B cell (primary cell): ENCODE results near the gene CYP2F1. TPM values are rescaled to one million over a fixed set of nuclear protein-coding genes. Genes with fewer than 3 reads are reported as not detected.
A peak's percentile ranks its signal among the peaks of the same experiment; 100 is the strongest.
"Not testable (repeated sequence)": the region's sequence is repeated elsewhere in the genome, so short reads cannot be mapped to it uniquely, and the experiment has no call there.

Source experiments
- ATAC-seq: fragments of 200-7000 bp; cut with Tn5 transposase; one replicate; pipeline ENCODE4 v1.10.0; 2021; ENCODE audit warnings: low read depth, mild to moderate bottlenecking, moderate number of reproducible peaks, moderate library complexity
- CTCF ChIA-PET: fragments of 350-600 bp; sonication (Branson Sonifier 250); formaldehyde crosslinking; loops from one replicate; lab custom pipeline; 2021; ENCODE audit warnings: antibody characterized with exemption, inconsistent platforms; lab: Charles Lee
- POLR2A ChIA-PET: fragments of 350-600 bp; sonication (Branson Sonifier 250); formaldehyde crosslinking; loops from one replicate; lab custom pipeline; 2021; ENCODE audit warnings: antibody characterized with exemption; lab: Charles Lee
- DNase-seq: peaks from one replicate; pipeline ENCODE4 v3.0.0; 2013
- H2AFZ ChIP-seq: 2 replicates; pipeline ENCODE4 v1.6.1; 2012; ENCODE audit warnings: mild to moderate bottlenecking, low read depth, low read length; ENCODE audit not compliant: insufficient read depth, poor library complexity, severe bottlenecking
- H3K27ac ChIP-seq, 2 donors: 1 replicate in 1 of 2; 2 replicates in 1 of 2; pipeline ENCODE4 v1.5.1; 2012 to 2013; ENCODE audit warnings: low read length in 2 of 2, mild to moderate bottlenecking in 2 of 2, moderate library complexity in 1 of 2
- H3K27me3 ChIP-seq, 4 experiments: fragments of 200-600 bp in 1 of 4; sonication (generic) in 1 of 4; replicated peaks in 1 of 4; 1 replicate in 2 of 4; 2 replicates in 2 of 4; pipeline versions ENCODE4 v1.6.1 to v1.7.0; 2013 to 2016; ENCODE audit warnings: low read length in 3 of 4, mild to moderate bottlenecking in 2 of 4, mixed read lengths in 1 of 4, moderate library complexity in 1 of 4; ENCODE audit not compliant: insufficient read depth in 4 of 4, control insufficient read depth in 3 of 4; ENCODE audit errors: control extremely low read depth in 1 of 4
- H3K36me3 ChIP-seq, 2 experiments: replicated peaks in 1 of 2; 1 replicate in 1 of 2; 2 replicates in 1 of 2; pipeline versions ENCODE4 v1.6.1 to v1.7.1; 2013; ENCODE audit warnings: low read length in 1 of 2; ENCODE audit not compliant: insufficient read depth in 2 of 2, control insufficient read depth in 1 of 2; ENCODE audit errors: control extremely low read depth in 1 of 2, extremely low read depth in 1 of 2
- H3K4me1 ChIP-seq, 2 donors: fragments of 200-600 bp in 1 of 2; sonication (generic) in 1 of 2; 1 replicate in 1 of 2; 2 replicates in 1 of 2; pipeline versions ENCODE4 v1.5.1 to v1.6.1; 2013 to 2017; ENCODE audit warnings: low read length in 2 of 2; ENCODE audit not compliant: control insufficient read depth in 2 of 2, insufficient read depth in 2 of 2
- H3K4me2 ChIP-seq: replicated peaks from 2 replicates; pipeline ENCODE3; 2012; ENCODE audit warnings: mild to moderate bottlenecking, low read depth, low read length; ENCODE audit not compliant: poor library complexity, severe bottlenecking
- H3K4me3 ChIP-seq, 5 experiments: fragments of 200-600 bp in 1 of 5; sonication (generic) in 1 of 5; 1 replicate in 3 of 5; 2 replicates in 2 of 5; pipeline versions ENCODE4 v1.5.1 to v1.7.0; 2011 to 2016; ENCODE audit warnings: low read length in 4 of 5, mild to moderate bottlenecking in 4 of 5, low read depth in 2 of 5, control low read depth in 1 of 5, moderate library complexity in 1 of 5; ENCODE audit not compliant: insufficient read depth in 1 of 5; ENCODE audit errors: control extremely low read depth in 1 of 5, extremely low read depth in 1 of 5
- H3K79me2 ChIP-seq: fragments of 200-600 bp; sonication (generic); one replicate; pipeline ENCODE4 v1.6.0; 2016; ENCODE audit warnings: low read length; ENCODE audit not compliant: control insufficient read depth, insufficient read depth
- H3K9ac ChIP-seq: fragments of 200-600 bp; sonication (generic); 2 replicates; pipeline ENCODE4 v1.6.1; 2017; ENCODE audit warnings: mild to moderate bottlenecking, low read length, moderate library complexity
- H3K9me3 ChIP-seq, 3 donors: one replicate each; pipeline versions ENCODE4 v1.6.1 to v1.7.1; 2013; ENCODE audit warnings: low read length in 2 of 3; ENCODE audit not compliant: control insufficient read depth in 2 of 3, insufficient read depth in 1 of 3; ENCODE audit errors: control extremely low read depth in 1 of 3
- H4K20me1 ChIP-seq: 2 replicates; pipeline ENCODE4 v1.6.0; 2012; ENCODE audit warnings: mild to moderate bottlenecking, low read length; ENCODE audit not compliant: insufficient read depth, control insufficient read depth, poor library complexity, severe bottlenecking
- H3K27ac Mint-ChIP-seq: one replicate; pipeline ENCODE4 v1.8.0; 2021; ENCODE audit warnings: mixed read lengths
- H3K27me3 Mint-ChIP-seq: one replicate; pipeline ENCODE4 v1.8.0; 2021; ENCODE audit warnings: mixed read lengths
- H3K4me1 Mint-ChIP-seq: one replicate; pipeline ENCODE4 v1.8.0; 2021; ENCODE audit warnings: mixed read lengths
- H3K4me3 Mint-ChIP-seq: one replicate; pipeline ENCODE4 v1.8.0; 2021; ENCODE audit warnings: mixed read lengths
- H3K9me3 Mint-ChIP-seq: one replicate; pipeline ENCODE4 v1.8.0; 2022; ENCODE audit warnings: mixed read lengths; ENCODE audit not compliant: insufficient read depth
- EZH2 ChIP-seq: IDR thresholded peaks from 2 replicates; pipeline ENCODE4 v1.6.1; 2012; ENCODE audit warnings: borderline replicate concordance, low read depth, mild to moderate bottlenecking, moderate library complexity, low read length; ENCODE audit not compliant: insufficient read depth, poor library complexity, severe bottlenecking
- WGBS: methylation state at CpG from one replicate; pipeline ENCODE4 v1.1.5; 2013; ENCODE audit warnings: missing lambda C conversion rate; ENCODE audit not compliant: insufficient coverage; 5-methylcytosine and 5-hydroxymethylcytosine counted together
- intact Hi-C: fragments of 100-400 bp; cut with micrococcal nuclease; formaldehyde crosslinking; loops from one replicate; pipeline ENCODE4 v1.10.0; 2022
- polyA plus RNA-seq: library from polyadenylated mRNA; depleted of rRNA; stranded (reverse); fragments of >200 nt; gene quantifications from 2 replicates; pipeline ENCODE4 v1.2.3, GENCODE V29; 2012
- total RNA-seq, 2 donors: library from RNA; stranded (reverse); fragments of 120-200 nt in 1 of 2; gene quantifications; 1 replicate in 1 of 2; 2 replicates in 1 of 2; pipeline versions ENCODE4 v1.2.3 to v1.2.4, GENCODE V29; 2013 to 2022
- TF ChIP-seq, protein P1 (sequence below): fragments of 200-600 bp; IDR thresholded peaks from one replicate; pipeline ENCODE4 v1.8.0; 2022; ENCODE audit warnings: antibody characterized with exemption, mild to moderate bottlenecking

CYP2F1 gene
- total and polyA plus RNA-seq, 2 donors (not counting 1 experiment from before 2014, with no cell fraction given) = 0.04 TPM; not detected in 1

DNA sequence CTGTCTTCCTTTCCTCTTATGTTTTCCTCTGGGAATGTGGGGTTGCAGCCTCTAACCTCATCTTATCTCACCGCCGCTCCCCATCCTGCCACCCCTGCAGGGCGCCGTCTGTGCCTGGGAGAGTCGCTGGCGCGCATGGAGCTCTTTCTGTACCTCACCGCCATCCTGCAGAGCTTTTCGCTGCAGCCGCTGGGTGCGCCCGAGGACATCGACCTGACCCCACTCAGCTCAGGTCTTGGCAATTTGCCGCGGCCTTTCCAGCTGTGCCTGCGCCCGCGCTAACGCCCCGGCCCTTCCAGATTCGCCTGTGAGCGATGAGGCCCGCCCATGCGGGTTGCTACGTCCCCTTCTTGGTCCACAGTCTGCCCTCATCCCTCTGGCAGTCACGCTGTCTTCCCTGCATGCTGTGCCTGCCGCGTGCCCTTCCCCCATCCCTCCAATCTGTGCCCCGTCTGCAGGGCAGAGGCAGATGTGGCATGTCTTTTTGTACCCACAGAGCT, 13.6 kb downstream of the CYP2F1 start:
- H4K20me1 ChIP-seq, H3K27me3 ChIP-seq, H3K27ac ChIP-seq, H3K79me2 ChIP-seq, H3K9me3 Mint-ChIP-seq, POLR2A ChIA-PET, H3K36me3 ChIP-seq, H3K4me1 ChIP-seq, H3K9me3 ChIP-seq: not testable (repeated sequence)
- peak overlapping the region; percentile 72 for H3K27ac Mint-ChIP-seq
- peaks cover 25% of the 10 kb centered on the region for H3K27me3 Mint-ChIP-seq
- H3K4me1 Mint-ChIP-seq = peaks cover 11% of the 10 kb centered on the region
- peak overlapping the region; percentile 80 for H3K4me3 Mint-ChIP-seq
- CTCF ChIA-PET = interaction anchor here (1.1 to 6.1 kb wide), 11 partner anchors 12 to 466 kb away, joined by 3 to 38 read pairs (median 4); partner anchors contain the start of gene HNRNPUL1
- peak; percentile 94 for ATAC-seq
- peak overlapping the region in 1 of 5 experiments; percentile 23 for H3K4me3 ChIP-seq
- intact Hi-C loops = loop anchor here (1.0 to 2.0 kb wide), 2 partner anchors 16 to 135 kb away; no protein-coding TSS in a partner anchor
- peak; percentile 75 for DNase-seq
- peak overlapping the region; percentile 22 for H3K4me2 ChIP-seq
- WGBS = 0% methylated on average over 7 of the region's 29 CpGs
- H2AFZ ChIP-seq = peak overlapping the region; percentile 69
- peak overlapping the region; percentile 35 for H3K9ac ChIP-seq

DNA sequence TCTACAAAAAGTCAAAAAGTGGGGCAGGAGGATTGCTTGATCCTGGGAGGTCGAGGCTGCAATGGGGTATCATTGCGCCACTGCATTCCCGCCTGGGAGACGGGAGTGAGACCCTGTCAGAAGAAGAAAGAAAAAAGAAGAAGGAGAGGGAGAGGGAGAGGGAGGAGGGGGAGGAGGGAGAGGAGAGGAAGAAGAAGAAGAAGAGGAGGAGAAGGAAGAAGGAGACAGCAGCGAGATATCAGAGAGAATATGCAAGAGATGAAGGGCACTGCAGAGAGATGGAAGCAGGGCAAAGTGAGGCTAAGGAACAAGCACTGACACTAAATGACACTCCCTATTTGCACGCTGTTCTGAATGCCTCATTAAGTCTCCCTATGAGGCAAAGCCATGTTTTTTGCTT, 14.5 kb downstream of the CYP2F1 start:
- CTCF ChIA-PET = interaction anchor here (1.3 to 6.1 kb wide), 2 partner anchors 15 to 179 kb away, joined by 3 to 38 read pairs; no protein-coding TSS in a partner anchor
- Histone ChIP-seq H3K4me2 (no peak overlapping the region), H3K27me3 (peaks cover 0 to 4% (median 1%) of the 10 kb centered on the region in 4 experiments), H3K9ac (no peak overlapping the region), H2AFZ (no peak overlapping the region), H3K36me3 (no peaks in the 10 kb centered on the region), H4K20me1 (no peaks in the 10 kb centered on the region), H3K4me3 (no peak overlapping the region), H3K9me3 (peaks cover 0 to 5% (median 0%) of the 10 kb centered on the region in 3 donors), H3K27ac (no peak overlapping the region), H3K79me2 (no peaks in the 10 kb centered on the region), H3K4me1 (peaks cover 0 to 6% of the 10 kb centered on the region in 2 donors)
- POLR2A ChIA-PET = no interaction called here
- H3K9me3 Mint-ChIP-seq = no peaks in the 10 kb centered on the region
- intact Hi-C loops = no loop called here
- no peak overlapping the region for H3K27ac Mint-ChIP-seq
- DNase-seq (no peak), ATAC-seq (no peak)
- peaks cover 31% of the 10 kb centered on the region for H3K27me3 Mint-ChIP-seq
- WGBS = 77% methylated on average over 4 of the region's 6 CpGs
- TF ChIP-seq, protein P1, sequence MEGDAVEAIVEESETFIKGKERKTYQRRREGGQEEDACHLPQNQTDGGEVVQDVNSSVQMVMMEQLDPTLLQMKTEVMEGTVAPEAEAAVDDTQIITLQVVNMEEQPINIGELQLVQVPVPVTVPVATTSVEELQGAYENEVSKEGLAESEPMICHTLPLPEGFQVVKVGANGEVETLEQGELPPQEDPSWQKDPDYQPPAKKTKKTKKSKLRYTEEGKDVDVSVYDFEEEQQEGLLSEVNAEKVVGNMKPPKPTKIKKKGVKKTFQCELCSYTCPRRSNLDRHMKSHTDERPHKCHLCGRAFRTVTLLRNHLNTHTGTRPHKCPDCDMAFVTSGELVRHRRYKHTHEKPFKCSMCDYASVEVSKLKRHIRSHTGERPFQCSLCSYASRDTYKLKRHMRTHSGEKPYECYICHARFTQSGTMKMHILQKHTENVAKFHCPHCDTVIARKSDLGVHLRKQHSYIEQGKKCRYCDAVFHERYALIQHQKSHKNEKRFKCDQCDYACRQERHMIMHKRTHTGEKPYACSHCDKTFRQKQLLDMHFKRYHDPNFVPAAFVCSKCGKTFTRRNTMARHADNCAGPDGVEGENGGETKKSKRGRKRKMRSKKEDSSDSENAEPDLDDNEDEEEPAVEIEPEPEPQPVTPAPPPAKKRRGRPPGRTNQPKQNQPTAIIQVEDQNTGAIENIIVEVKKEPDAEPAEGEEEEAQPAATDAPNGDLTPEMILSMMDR = no peak
- no peak for TF ChIP-seq EZH2
- peaks cover 11% of the 10 kb centered on the region for H3K4me1 Mint-ChIP-seq
- no peak overlapping the region for H3K4me3 Mint-ChIP-seq
